Fibroblast of skin of right biceps (primary cell): ENCODE results near the gene HIGD1A.

ENCODE experiments used
- DNase-seq: peaks from one replicate; pipeline ENCODE4 v3.0.0-alpha.2; 2013

HIGD1A gene

DNA sequence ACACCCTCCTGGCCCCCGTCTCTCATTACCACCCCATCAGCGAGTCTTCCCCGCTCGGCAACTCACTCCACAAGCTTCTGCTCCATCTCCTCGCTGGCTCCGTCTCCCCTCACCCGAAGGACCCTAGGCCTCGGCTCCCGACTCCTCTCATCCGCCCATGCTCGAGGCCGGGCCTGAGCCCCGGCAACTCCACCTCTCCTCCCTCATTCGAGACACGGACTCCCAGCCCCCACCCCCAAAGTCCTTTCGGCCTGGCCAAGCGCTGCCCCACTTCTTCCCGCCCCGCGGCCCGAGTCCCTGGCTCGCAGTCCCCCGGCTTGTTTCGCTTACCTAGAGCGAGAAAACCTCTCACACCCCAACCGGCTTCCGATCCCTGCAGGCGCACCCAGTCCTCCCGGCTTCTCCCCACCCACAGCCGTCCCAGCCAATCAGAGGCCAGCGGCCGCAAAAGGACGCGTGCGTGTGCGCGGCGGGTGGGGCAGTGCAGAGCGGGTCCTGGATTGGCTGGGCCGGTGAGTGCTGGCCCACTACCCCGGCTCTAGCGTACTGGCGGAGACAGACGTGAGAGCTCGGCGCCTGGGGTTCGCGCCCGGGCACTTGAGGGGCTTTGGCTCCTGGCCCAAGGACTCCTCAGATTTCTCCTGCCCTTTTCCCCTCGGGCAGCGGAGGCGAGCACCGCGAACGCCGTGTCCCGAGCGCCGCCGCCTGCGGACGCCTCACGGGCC lies at the start of gene HIGD1A:
Gene HIGD1A (minus strand): TSS at position 385 of the 725 bp plus-strand sequence. CDS start 10,237 bp downstream, outside the sequence.
- DNase-seq, result peak; percentile 95

GRCh38 chr3:42853739-42854302 lies 49.5 kb upstream of the HIGD1A start:
- no peak for DNase-seq

GRCh38 chr3:42853056-42853455 lies 48.8 kb upstream of the HIGD1A start:
- DNase-seq, result no peak

DNA sequence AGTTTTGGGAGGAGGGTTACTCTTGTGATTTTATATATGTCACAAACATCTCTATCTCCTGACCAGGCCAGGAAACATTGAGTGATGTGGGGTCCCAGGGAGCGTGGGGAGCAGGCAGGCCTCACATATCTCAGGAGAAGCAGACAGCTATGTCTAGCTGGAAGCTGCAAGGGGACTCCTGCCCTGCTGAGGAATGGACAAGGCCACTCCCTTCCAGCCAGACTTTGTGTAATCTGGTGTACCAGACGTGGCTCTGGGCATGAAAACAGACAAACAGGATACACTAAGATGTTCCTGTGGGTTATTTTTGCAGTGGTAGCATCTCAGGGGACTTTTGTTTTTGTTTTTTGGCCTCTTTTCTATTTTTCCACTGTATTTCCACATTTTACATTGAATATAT lies 48.2 kb upstream of the HIGD1A start:
- no peak for DNase-seq

DNA sequence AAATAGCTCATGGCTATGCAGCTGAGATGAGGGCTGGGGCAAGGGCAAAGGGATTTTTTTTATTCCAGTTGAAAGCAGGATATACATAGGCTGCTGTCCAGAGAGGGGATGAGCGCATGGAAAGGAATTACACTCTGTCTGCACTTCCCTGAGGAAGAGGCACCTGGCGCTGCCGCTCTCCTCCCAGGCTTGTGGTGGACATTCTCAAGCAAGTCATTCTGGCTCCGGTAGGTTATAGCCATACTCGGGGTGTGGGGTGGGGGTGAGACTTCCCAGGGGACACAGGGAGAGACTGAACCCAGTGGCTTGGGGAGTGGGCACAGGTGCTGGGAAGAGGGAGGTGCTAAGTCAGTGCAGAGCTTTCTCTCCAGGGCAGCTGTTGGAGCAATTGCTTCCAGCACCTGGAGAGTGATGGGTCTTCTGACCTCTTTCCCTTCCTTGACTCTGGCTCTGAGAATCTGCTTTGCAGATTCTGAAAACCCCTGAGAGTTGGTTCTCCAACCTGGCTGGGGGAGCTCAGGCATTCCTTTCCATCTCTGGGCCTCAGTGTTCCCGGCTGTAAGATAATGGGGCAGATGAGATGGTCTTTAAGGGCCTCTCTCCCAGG lies 47.0 kb upstream of the HIGD1A start:
- peak; percentile 1 for DNase-seq

DNA sequence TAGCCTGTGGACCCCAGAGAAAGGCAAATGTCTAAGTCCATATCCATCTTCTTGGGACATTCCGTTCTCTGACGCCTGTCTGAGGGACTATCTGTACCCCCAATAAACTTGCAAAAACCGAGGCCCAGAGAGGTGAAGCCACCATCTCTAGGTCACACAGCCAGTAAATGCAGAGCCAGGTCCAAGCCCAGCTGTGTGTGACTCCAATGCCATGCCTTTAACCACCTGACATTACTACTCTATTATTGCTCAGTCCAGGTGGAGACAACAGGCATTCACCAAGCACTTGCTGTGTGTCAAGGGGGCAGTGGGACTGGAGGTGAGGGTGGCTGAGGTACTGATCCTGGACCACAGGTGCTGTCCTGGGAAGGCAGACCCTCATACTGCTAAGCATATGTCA lies 46.0 kb upstream of the HIGD1A start:
- no peak for DNase-seq

- no peak for DNase-seq
Observed at GRCh38 chr3:42849017-42849416, 44.7 kb upstream of the HIGD1A start.

- DNase-seq, result peak; percentile 3
Observed at GRCh38 chr3:42847731-42848130, 43.4 kb upstream of the HIGD1A start.

DNA sequence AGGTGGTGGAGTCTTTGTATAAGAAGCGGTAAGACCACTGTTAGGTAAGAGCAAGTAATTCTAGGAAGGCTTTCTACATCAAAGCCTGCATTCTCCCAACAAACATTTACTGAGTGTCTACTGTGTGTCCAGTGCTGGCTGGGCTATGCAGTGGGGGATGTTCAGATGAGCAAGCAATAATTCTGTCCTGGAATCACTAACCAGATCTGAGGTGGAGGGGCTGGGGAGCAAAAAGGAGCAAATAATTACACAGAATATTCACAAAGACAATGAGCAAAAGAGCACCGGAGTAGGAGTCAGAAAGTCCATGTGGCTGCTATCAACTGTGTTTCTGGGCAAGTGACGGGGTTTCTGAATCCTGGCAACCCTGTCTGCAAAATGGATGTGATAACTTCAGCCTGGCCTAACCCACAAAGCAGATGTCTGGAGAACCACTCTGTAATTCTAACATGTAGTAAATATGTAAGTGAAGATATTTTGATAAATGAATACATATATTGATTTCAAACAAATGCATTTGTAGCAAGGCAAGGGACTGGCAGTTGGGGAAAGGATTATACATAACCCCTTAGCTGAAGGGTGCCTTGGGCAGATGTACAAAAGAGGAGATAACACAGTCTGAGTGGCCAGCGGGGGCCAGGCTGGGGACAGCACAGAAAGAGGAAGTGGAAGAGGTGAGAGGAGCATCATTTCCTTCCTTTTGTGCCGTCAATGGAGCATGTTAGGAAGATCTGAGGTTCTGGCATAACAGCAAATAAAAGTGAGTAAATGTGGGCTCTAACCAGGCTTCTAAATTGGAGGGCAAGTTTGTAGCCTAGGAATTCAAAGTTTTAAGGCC lies 42.6 kb upstream of the HIGD1A start:
- DNase-seq, result no peak

DNA sequence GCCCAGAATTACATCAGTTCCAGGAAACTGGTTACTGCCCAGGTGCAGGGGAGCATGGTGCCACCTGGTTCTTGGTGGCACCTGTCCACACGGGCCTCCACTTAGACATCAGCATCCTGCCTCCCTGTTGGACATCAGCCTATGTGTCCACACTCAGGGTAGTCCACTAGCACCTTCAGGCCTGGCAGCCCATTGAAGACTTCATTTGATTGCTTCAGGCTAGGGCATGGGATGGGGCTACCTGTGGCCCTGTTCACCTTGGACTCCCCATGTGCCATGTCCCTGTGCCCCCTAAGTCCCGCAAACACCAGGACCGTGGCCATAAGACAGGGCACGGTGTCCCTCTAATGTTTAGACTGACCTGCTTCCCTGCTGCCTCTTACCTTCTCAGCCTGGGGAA lies 40.5 kb upstream of the HIGD1A start:
- no peak for DNase-seq

GRCh38 chr3:42844412-42844713 lies 40.1 kb upstream of the HIGD1A start:
- DNase-seq, result no peak

- DNase-seq, result no peak
Observed at GRCh38 chr3:42843713-42844411, 39.6 kb upstream of the HIGD1A start.

GRCh38 chr3:42841332-42841731 lies 37.0 kb upstream of the HIGD1A start:
- DNase-seq, result no peak

DNA sequence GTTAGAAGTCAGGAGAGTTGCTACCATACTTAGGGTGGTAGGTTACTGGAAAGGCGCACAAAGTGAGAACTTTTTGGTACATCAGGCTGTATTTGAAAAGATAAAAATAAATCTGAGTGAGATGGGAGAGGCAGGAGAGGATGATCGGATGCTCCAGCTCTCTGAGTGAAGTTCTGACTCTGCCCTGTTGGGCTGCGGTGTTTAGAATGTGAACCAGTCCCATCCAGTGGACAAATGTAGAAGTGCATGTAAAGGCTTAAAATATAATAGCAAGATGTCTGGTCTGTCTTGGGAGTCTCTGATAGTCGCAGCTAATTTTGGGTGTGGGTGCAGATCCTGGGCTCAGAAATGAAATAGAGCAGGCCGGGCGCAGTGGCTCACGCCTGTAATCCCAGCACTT lies 35.3 kb upstream of the HIGD1A start:
- peak; percentile 49 for DNase-seq

DNA sequence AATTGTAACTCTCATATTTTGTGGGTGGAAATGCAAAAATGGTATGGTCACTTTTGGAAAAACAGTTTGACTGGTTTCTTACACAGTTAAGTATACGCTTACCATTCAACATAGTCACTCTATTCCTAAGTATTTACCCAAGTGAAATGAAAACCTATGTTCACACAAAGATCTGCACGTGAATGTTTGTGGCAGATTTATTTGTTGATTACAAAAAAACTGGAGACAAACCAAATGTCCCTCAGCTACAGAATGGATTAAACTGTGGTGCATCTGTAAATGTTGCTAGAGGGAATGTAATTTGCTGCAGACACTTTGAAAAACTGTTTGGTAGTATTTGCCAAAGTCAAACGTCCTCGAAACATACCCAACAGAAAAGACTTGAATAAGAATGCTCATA lies 34.3 kb upstream of the HIGD1A start:
- no peak for DNase-seq

GRCh38 chr3:42836150-42837123 lies 32.1 kb upstream of the HIGD1A start:
- DNase-seq, result no peak

GRCh38 chr3:42831321-42831713 lies 27.0 kb upstream of the HIGD1A start:
- DNase-seq, result peak; percentile 37

GRCh38 chr3:42830437-42831320 lies 26.4 kb upstream of the HIGD1A start:
- DNase-seq, result peak; percentile 12

DNA sequence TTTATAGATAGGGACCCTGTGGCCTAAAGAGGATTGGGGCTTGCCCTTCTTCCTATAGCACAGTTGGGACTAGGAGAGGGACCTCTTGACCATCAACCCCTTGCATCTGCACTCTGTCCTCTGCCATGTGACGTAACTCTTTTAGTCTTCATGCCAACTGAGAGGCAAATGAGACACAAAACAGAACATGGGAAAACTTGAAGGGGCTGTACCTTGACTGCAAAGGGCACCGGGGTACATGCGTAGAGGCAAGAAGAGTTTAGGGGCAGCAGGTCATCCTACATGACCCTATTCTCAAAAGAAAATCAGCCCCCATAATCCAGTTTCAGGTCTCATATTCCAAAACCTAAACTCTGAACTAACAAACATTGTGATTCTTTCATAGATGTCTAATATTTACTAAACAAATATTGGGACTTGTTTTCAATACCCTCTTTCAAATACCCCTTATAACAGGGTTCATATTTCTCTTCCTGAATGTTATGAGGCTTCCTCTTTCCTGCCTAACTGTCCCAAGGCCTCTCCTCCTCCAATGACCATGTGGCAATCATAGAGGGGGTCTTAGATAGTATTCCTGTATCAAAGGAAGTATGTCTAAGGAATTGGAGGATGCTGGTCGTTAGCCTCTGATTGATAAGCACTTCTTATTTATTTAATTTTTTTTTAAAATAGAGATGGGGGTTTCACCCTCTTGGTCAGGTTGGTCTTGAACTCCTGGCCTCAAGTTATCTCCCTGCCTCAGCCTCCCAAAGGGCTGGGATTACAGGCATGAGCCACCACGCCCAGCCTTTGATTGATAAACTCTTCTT lies 25.5 kb upstream of the HIGD1A start:
- no peak for DNase-seq

DNA sequence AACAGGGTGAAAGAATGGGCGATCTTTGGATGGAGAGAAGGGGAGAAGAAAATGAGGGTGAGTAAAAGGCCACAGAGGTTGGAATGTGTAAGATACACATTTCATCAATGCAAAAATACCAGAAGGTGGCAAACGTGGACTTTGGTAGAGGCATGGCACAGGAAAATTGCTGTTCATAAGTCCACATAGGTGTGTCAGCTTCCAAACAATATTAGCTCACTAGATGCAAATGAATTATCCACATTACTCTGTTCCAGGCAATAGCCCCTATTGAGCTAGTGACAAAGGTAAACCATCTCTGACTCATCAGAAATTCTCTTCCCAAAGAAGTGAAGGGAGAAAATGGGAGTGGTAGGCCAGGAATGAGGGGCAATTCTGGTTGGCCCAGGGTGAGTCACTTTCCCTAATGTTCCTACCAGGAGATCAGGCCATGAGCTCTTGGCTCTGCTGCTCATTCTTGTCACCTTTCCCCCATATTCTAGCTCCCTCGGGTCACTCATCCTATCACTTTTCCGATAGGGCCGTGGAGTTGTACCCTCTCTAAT lies 24.9 kb upstream of the HIGD1A start:
- no peak for DNase-seq
